SKM-1 (cell line): ENCODE results near the gene GATA3.

ENCODE experiments used
- DNase-seq: peaks from one replicate; lab custom pipeline; 2025; ENCODE audit not compliant: unreplicated experiment; lab: John Stamatoyannopoulos, UW

The GATA3 gene

GRCh38 chr10:8037941-8038894 lies 16.3 kb upstream of the GATA3 start:
- DNase-seq: no peak

DNA sequence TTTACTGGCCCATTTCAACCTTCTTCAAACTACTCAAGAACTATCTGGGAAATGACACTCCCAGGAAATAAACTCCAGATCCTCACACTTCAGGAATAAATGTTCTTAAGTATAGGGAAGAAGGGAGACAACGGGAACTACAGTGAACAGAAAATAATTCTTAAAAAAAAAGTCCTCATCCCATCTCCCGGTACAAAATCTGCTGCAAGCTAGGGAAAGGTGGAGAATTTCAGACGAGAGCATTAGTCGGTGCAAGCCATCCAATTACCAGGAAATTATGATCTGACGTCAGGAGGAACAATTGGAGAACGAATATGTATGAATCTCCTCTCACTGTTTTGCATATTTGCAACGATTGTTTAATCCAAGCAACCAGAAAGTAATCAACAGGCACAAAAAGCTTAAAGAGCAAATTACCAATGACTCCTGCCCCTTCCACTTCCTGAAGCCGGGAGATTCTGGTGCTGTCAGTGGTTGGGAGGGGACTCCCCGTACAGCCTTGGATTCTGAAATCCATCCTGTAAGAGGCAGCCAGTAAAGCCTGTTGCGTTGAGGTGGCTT lies 15.1 kb upstream of the GATA3 start:
- DNase-seq: no peak

DNA sequence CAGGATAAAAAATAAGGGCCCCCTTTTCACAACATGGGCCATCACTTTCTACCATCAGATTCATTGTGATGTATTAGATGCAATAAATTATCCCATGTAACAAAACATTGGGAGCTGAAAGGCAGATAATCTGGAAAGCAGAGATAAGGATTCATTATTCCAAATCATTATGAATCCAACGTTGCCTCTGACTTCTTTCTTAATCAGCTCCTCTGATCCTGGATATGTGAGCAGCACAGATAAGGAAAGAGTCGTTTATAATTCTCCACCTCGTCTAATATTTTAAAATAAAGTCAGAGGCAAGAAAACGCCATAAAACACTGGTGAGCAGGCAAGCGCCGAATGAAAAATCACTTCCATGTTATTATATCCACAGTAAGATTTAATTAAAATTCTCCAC lies 13.8 kb upstream of the GATA3 start:
- no peak for DNase-seq

GRCh38 chr10:8041284-8041991 lies 13.1 kb upstream of the GATA3 start:
- DNase-seq: no peak

DNA sequence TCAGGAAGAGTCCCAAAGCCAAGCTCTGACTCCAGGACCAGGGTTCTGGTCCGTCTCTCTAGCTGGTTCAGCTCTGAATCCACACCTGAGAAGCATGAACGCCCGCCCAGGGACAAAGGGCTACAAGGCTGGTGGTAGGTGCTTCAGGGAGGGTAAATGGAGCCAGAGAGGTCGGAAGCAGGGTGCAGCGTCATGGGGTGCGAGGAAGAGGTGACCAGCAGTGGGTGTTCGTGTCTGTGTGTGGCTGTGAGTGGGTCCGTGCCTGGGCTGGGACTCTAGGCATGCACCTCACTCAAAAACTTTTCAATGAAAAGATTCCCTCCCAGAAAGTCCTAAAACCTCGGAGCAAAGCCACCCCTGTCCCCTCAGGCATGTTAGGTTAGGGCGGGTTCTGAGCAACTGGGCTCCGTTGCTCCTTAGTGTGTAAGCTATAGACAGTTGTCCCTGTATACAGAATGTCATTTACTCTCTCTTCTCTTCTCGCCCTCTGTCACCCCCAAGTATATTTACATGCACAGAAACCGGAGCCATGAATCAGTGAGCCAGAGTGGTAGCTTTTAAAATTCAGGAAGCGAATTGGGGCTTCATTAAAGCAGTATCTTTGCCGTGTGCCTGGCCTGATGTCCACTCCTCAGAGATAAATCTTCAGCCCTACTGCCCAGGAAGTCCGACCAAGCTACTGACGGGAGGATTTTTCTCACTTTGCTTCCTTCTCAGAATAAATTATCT lies 12.3 kb upstream of the GATA3 start:
- no peak for DNase-seq

DNA sequence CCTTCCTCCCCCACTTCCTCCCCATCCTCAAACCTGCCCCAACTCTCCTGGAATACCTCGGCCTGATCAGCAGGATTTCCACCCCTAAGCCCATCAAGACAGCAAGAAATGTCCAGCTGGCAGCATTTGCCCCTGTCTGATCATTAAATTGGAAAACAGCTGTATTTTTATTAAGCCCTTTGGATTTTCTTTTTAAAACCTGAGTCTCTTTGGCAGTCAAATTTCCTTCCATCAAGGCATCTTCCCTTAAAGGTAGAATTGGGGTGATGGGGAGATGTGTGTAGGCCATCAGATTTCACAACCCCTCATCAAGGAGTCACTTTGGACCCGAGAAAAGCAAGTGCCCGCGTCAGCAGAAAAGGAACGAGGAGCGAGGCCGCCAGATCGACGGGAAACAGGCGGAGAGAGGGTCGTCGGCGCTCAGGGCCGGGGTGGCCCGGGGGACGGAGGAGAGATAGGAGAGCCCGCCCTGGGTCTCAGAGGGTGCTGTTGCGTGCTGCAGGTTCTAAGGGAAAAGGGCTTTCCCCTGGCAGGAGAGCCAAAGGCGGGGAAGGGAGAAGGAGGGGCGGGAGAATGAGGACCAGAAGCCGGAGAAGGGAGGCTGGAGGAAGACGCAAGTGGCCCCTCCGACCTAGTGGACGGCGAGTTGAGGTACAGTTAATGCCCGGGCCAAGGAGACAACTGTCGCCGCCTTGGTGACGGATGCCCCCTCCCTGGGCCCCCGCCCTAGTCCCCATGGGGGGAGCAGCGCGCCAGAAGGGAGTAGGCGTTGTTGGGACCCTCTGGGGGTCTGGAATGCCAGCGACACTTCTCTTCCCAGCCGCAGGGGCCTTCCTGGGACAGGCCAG lies 11.5 kb upstream of the GATA3 start:
- DNase-seq: no peak

- DNase-seq: no peak
These were observed 10.8 kb upstream of the GATA3 start for GRCh38 chr10:8043569-8044306.

GRCh38 chr10:8044331-8044907 lies 10.1 kb upstream of the GATA3 start:
- no peak for DNase-seq

- DNase-seq: no peak
These were observed 9.4 kb upstream of the GATA3 start for GRCh38 chr10:8044908-8045725.

DNA sequence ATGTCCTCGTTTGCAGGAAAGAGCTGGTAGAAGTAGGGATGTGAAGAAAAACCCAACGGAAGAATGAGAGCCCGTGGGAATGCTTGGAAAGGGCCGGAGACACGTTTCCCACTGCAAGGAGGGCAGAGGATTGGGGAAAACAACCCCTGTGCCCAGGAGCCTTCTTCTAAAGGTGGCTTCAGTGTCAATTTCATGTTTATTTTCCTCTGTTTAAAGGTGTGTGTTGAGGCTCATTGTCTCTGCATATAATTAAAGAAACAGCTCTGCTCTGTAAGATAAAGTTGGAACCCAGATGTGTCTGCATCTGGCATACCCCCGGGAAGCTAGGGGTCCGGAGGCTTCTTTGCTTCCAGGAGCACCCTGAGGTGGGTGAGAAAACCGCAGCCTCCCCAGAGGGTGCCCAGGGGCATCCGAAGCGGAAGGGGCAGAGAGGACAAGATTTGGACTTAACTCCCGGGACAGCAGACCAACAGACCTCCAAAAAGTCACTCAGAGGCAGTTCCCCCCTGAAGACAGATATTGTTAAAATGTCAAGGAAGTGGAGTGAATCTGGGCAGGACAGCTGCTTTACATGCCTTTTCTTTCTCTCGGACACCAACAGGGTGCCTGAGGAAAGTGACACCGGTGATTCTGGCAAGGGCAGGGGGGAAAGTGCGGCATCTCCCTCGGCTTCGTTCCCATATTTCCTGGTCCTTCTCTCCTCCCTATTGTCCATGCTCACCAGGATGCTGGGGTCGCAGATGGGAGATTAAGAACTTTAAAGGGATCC lies 8.6 kb upstream of the GATA3 start:
- no peak for DNase-seq

DNA sequence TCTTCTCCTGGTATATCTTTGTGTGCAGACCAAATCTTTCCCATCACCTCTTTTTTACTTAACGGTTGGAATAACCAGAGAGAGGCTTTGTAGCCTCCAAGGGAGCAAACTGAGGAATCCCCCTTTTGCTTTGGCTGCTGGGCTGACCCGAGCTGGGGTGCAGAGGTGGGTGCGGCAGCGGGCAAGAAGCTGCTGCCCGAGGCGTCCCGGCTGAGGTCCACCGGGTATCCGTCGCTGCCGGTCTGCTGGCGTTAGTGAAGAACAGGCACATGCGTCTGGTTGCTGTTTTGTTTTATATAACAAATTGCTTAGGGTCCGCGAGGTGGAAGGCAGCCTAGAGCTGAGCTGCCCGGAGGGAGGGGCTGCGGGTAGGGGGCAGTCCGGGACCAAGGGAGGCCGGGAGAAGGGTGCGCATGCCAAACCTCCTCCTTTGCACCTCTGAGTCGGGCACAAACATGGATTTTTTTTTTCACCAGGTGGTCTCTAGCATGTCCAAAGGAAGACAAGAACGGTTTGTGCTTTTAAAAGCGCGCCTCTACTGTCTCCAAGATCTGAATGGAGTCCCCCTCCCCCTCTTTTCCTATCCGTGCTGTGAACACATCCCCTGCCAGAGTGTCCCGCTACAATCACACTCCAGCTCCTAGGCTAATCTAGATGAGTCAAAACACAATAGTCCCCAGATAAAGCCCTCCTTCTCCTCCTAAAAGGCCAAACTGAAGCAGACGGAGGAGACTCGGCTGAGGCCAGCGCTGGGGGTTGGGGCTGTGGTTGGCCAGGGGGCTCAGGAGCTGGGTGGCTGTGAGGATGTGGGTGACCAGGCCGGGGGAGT lies 6.8 kb upstream of the GATA3 start:
- no peak for DNase-seq

- DNase-seq: no peak
These were observed 6.0 kb upstream of the GATA3 start for GRCh38 chr10:8048281-8049008.

DNA sequence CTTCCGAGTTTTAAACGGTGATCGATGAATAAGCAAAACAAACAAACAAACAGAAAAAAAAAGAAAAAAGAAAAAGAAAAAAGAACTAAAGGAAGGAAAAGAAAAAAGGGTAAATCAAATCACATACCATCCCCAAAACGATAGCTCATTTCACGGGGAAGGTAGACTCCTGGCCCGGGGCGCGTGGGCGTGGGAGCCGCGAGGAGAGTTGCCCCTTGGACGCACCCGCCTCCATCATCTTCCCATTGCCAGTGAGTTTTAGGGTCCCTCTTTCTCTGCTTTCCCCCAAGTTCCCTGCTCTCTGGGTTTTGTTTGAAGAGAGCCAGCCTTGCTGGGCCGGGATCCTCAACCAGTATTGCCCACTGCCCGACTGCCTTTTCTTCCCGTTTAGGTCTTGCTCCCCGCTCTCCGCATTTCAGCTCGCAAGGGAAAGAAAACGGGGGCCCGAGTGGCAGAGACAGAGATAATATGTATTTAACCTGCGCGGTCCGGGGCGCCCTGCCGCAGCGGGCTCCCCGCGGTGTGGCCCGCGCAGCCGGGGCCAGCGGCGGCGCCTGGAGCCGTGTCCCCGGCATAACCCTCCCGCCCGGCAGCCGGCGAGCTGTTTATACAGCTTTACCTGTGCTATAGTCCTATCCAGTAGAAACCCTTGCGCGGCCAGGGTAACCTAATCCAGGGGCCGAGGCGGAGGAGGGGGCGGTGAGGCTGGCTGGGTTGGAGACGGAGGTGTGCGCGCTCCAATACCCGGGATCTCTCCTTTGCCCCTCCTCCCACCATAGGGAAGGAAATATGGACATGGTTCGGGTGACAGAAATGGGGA lies 5.2 kb upstream of the GATA3 start:
- no peak for DNase-seq

DNA sequence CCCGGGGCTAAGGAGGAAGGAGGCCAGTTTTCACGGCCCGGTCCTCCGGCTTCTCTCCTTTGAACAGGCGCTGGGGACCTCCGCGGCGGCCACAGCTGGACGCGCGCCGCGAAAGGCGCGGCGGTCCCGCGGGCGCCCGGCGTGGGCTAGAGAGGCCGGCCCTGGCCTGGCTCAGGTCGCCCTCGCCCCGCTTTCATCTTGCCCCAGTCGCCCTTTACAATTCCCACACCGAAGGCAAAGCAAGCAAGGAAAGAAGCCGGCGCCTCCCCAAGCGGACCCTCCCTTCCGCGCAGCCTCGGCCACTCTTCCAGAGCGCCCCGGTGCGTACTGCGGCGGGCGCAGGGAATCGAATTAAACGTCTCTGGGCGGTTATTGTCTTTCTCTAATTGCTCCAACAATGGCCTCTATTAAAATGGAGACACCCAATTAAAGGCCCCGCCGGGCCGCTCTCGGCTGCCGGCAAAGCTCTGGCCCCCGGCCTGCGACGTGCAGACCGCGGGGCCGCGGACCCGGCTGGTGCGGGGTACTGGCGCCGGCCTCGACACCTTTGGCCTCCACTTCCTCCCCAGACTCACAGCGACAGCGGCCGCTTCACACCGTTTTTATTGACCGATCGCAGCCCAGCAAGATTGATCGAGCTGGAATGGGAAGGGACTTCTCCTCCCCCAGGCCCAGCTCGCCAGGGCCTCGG lies 4.5 kb upstream of the GATA3 start:
- DNase-seq: no peak
